OCI-M1 (cell line): Measurements from ENCODE around the gene SHISA5.
"Not testable (repeated sequence)": the region's sequence is repeated elsewhere in the genome, so short reads cannot be mapped to it uniquely, and the experiment has no call there.

Experiments
- DNase-seq: peaks from one replicate; lab custom pipeline; 2025; lab: John Stamatoyannopoulos, UW

SHISA5 gene

GRCh38 chr3:48504051-48504946 lies at the start of gene SHISA5:
TSS of gene SHISA5 (minus strand) at chr3:48504174. CDS start at chr3:48504094, 80 bp downstream.
- peak; percentile 60 for DNase-seq

GRCh38 chr3:48553361-48553760 lies 49.4 kb upstream of the SHISA5 start:
- no peak for DNase-seq

GRCh38 chr3:48552111-48552951 lies 48.4 kb upstream of the SHISA5 start:
- no peak for DNase-seq

- DNase-seq = not testable (repeated sequence)
Measured at GRCh38 chr3:48551651-48552050, 47.7 kb upstream of the SHISA5 start.

GRCh38 chr3:48548729-48549705 lies 45.0 kb upstream of the SHISA5 start:
- peak; percentile 94 for DNase-seq

- no peak for DNase-seq
Measured at GRCh38 chr3:48548126-48548525, 44.2 kb upstream of the SHISA5 start.

- DNase-seq = no peak
Measured at GRCh38 chr3:48546203-48546829, 42.3 kb upstream of the SHISA5 start.

GRCh38 chr3:48544141-48544540 lies 40.2 kb upstream of the SHISA5 start:
- DNase-seq = no peak

GRCh38 chr3:48543271-48543866 lies 39.4 kb upstream of the SHISA5 start:
- no peak for DNase-seq

GRCh38 chr3:48538451-48538850 lies 34.5 kb upstream of the SHISA5 start:
- no peak for DNase-seq

- no peak for DNase-seq
Measured at GRCh38 chr3:48536785-48537184, 32.8 kb upstream of the SHISA5 start.

- DNase-seq = no peak
Measured at GRCh38 chr3:48536116-48536515, 32.1 kb upstream of the SHISA5 start.

GRCh38 chr3:48535578-48535977 lies 31.6 kb upstream of the SHISA5 start:
- DNase-seq = no peak

GRCh38 chr3:48532977-48533337 lies 29.0 kb upstream of the SHISA5 start:
- DNase-seq = no peak

- DNase-seq = no peak
Measured at GRCh38 chr3:48532271-48532976, 28.4 kb upstream of the SHISA5 start.

GRCh38 chr3:48530701-48531100 lies 26.7 kb upstream of the SHISA5 start:
- not testable (repeated sequence) for DNase-seq

GRCh38 chr3:48528754-48529153 lies 24.8 kb upstream of the SHISA5 start:
- DNase-seq = peak; percentile 52

- DNase-seq = no peak
Measured at GRCh38 chr3:48528048-48528447, 24.1 kb upstream of the SHISA5 start.

GRCh38 chr3:48524970-48525369 lies 21.0 kb upstream of the SHISA5 start:
- DNase-seq = no peak

- no peak for DNase-seq
Measured at GRCh38 chr3:48521635-48522034, 17.7 kb upstream of the SHISA5 start.
